Measurements from ENCODE around the gene MOSPD3.
"Not testable (repeated sequence)": the region's sequence is repeated elsewhere in the genome, so short reads cannot be mapped to it uniquely, and the experiment has no call there.

GRCh38 chr7:100564405-100564804 lies 47.9 kb upstream of the MOSPD3 start:
- TF ChIP-seq CTCF (IDR thresholded peaks at IDR 0.05); POLR2AphosphoS5 (IDR thresholded peaks at IDR 0.05); EP300 (IDR thresholded peaks at IDR 0.05; ENCODE audit: low read depth); POLR2A (IDR thresholded peaks at IDR 0.05): not testable (repeated sequence)
